ENCODE measurements around the gene ZNHIT1. TPM values are rescaled to one million over a fixed set of nuclear protein-coding genes. Genes with fewer than 3 reads are reported as not detected.

ZNHIT1 gene
- total RNA-seq, 2 donors from 2014 or later, result 56.5 to 61.7 TPM

GRCh38 chr7:101223528-101223927, 5.6 kb downstream of the ZNHIT1 start:
- Histone ChIP-seq H3K9ac (ENCODE audit: extremely low read depth, low read length, poor library complexity, severe bottlenecking) (no peak overlapping the region), H3K4me1 (ENCODE audit: control insufficient read depth, insufficient read depth, low read length) (no peaks in the 10 kb centered on the region), H3K36me3 (ENCODE audit: control insufficient read depth, insufficient read depth, low read length) (peaks cover 35% of the 10 kb centered on the region), H3K9me3 (ENCODE audit: control insufficient read depth, low read length) (no peaks in the 10 kb centered on the region), H3K27me3 (ENCODE audit: control insufficient read depth, insufficient read depth, low read length, poor library complexity, severe bottlenecking) (no peaks in the 10 kb centered on the region), H3K4me3 (ENCODE audit: low read length) (no peak overlapping the region), H3K27ac (ENCODE audit: low read depth, low read length) (no peak overlapping the region)
- no peak for DNase-seq
- 96 to 100% methylated on average over 5 to 15 of the region's 15 CpGs for WGBS, 2 experiments (ENCODE audit: insufficient coverage in 1 of 2, insufficient read length in 1 of 2)
- no peak overlapping the region for H3K27ac Mint-ChIP-seq
- no peaks in the 10 kb centered on the region for H3K27me3 Mint-ChIP-seq (ENCODE audit: insufficient read depth)
- peaks cover 4% of the 10 kb centered on the region for H3K4me1 Mint-ChIP-seq
- H3K36me3 Mint-ChIP-seq (ENCODE audit: low read depth), result peaks cover 47% of the 10 kb centered on the region
- no peak overlapping the region for H3K4me3 Mint-ChIP-seq
- TF ChIP-seq CTCF (conservative IDR thresholded peaks at IDR 0.05), result no peak
- no peaks in the 10 kb centered on the region for H3K9me3 Mint-ChIP-seq

GRCh38 chr7:101225650-101226049, 7.7 kb downstream of the ZNHIT1 start:
- Mint-ChIP-seq H3K4me1 (peaks cover 3% of the 10 kb centered on the region), H3K36me3 (ENCODE audit: low read depth) (peaks cover 55% of the 10 kb centered on the region), H3K9me3 (no peaks in the 10 kb centered on the region), H3K4me3 (no peak overlapping the region), H3K27me3 (ENCODE audit: insufficient read depth) (no peaks in the 10 kb centered on the region), H3K27ac (no peak overlapping the region)
- Histone ChIP-seq H3K36me3 (ENCODE audit: control insufficient read depth, insufficient read depth, low read length) (peaks cover 35% of the 10 kb centered on the region), H3K27me3 (ENCODE audit: control insufficient read depth, insufficient read depth, low read length, poor library complexity, severe bottlenecking) (no peaks in the 10 kb centered on the region), H3K9me3 (ENCODE audit: control insufficient read depth, low read length) (no peaks in the 10 kb centered on the region), H3K9ac (ENCODE audit: extremely low read depth, low read length, poor library complexity, severe bottlenecking) (no peak overlapping the region), H3K4me3 (ENCODE audit: low read length) (no peak overlapping the region), H3K4me1 (ENCODE audit: control insufficient read depth, insufficient read depth, low read length) (no peaks in the 10 kb centered on the region), H3K27ac (ENCODE audit: low read depth, low read length) (no peak overlapping the region)
- no peak for TF ChIP-seq CTCF (conservative IDR thresholded peaks at IDR 0.05)
- no peak for DNase-seq
- 95 to 97% methylated on average over 4 to 6 of the region's 6 CpGs for WGBS, 2 experiments (ENCODE audit: insufficient coverage in 1 of 2, insufficient read length in 1 of 2)

- TF ChIP-seq CTCF (conservative IDR thresholded peaks at IDR 0.05), result no peak
- Histone ChIP-seq H3K36me3 (ENCODE audit: control insufficient read depth, insufficient read depth, low read length) (peaks cover 35% of the 10 kb centered on the region), H3K9ac (ENCODE audit: extremely low read depth, low read length, poor library complexity, severe bottlenecking) (no peak overlapping the region), H3K4me3 (ENCODE audit: low read length) (no peak overlapping the region), H3K9me3 (ENCODE audit: control insufficient read depth, low read length) (no peaks in the 10 kb centered on the region), H3K27ac (ENCODE audit: low read depth, low read length) (no peak overlapping the region), H3K27me3 (ENCODE audit: control insufficient read depth, insufficient read depth, low read length, poor library complexity, severe bottlenecking) (no peaks in the 10 kb centered on the region), H3K4me1 (ENCODE audit: control insufficient read depth, insufficient read depth, low read length) (peaks cover 4% of the 10 kb centered on the region)
- Mint-ChIP-seq H3K4me3 (no peak overlapping the region), H3K27ac (no peak overlapping the region), H3K9me3 (no peaks in the 10 kb centered on the region), H3K27me3 (ENCODE audit: insufficient read depth) (no peaks in the 10 kb centered on the region), H3K4me1 (peaks cover 9% of the 10 kb centered on the region), H3K36me3 (ENCODE audit: low read depth) (peaks cover 54% of the 10 kb centered on the region)
- DNase-seq, result no peak
- WGBS, 2 experiments (ENCODE audit: insufficient coverage in 1 of 2, insufficient read length in 1 of 2), result 96 to 98% methylated on average over 7 to 9 of the region's 9 CpGs
Measured at GRCh38 chr7:101226721-101227120, 8.8 kb downstream of the ZNHIT1 start.

Data from endodermal cell (in vitro differentiated cells).